Stimulated activated CD8-positive, alpha-beta memory T cell treated with anti-CD3 and anti-CD28 coated beads, Interleukin-4, amount 100 ng/mL, for 1 hour (primary cell): Measurements from ENCODE around the gene CDK11A.
"Not testable (repeated sequence)": the region's sequence is repeated elsewhere in the genome, so short reads cannot be mapped to it uniquely, and the experiment has no call there.

Experiments used
- DNase-seq, 2 donors: peaks; one replicate each; pipeline ENCODE4 v3.0.0-alpha.2; 2020; ENCODE audit warnings: low read depth in 2 of 2, low spot score in 1 of 2

The CDK11A gene

DNA sequence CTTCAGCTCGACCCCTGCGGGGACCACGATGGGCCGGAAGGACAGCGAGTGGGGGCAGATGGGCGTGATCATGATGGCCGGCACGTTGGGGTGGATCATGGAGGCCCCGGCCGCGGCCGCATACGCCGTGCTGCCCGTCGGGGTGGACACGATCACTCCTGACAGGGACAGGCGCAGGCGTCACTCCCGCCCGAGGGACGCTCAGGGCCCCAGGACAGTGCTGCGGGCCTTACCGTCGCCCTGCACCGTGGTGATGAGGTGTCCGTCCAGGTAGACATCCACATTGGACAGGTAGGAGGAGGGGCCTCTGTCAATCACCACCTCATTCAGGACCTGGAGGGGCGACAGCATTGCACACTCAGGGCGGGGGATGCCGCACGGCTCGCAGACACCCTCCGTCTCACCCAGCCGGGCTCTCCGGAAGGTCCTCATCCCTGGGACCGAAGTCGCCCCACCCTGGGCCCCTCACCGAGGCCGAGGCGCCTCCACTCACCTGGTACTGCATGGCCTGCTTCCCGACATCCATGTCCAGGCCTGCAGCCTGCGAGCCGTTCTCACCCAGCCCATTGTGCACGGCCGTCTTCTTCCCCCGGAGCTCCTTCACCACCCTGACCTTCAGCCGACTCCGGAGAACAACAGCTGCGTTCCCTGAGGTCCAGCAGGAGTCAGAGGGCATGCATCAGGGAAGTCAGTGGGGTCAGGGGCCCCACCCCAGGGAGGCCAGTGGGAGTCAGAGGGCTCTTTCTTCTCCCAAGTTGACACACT, 30.1 kb upstream of the CDK11A start:
- DNase-seq, result no peak

DNA sequence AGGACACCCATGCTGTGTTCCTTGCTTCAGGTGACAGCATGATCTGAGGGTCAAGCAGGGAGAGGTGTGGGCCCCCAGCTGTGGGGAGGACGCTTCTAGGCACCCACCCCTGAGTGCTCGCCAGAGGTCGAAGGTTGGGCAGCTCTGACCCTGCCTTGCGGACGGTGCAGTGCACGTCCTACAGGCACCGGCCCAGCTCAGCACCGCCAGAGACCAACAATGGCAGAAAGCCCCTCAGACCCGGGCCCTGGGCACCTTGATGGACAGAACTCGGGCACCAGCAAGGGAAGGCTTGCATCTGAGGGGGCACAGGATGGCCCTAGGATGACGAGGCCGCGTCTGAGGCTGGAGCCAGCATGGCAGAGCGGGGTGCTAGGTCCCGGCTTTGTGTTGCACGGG, 29.4 kb upstream of the CDK11A start:
- no peak for DNase-seq

DNA sequence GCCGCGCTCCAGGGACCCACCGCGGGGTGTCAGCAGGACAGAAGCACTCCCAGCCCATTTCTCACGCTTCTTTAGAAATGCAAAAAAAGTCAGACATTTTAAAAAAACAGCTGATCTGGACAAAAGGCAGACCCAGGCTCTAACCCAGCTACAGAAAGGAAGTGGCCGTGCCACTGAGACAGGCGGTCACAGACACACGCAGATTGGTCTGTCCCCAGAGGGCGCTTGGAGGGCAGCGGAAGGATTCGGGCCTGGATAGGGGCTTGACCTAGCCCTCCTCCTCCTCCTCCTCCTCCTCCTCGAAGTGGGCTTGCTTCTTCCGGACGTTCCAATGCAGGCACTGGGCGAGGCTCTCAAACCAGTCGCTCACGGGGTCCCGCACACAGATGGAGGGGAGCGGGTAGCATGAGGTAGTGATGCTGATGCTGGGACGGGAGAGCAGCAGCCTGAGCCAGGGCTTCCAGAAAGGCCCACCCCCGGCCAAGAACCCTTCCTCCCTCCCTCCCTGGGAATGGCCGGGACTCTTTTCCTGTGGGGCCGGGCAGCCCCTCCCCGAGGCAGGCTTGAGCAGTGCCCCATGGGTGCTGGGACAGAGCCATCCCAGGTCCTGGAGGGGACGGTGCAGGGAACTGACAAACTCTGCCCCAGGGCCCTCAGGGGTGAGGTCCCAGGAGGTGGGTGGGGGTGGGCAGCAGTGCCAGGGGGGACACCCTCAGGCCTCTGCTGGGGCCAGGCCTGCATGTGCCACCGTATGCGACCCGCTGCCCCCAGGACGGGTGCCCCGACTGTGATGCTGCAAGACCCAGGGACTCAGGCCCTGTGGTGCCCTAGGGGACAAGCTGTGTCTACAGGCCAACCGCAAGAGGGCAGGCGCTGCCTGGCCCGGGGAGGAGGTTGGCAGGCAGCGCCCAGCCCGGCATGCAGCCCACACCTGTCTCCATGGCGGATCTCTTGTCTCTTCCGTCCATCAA, 28.8 kb upstream of the CDK11A start:
- no peak for DNase-seq

DNA sequence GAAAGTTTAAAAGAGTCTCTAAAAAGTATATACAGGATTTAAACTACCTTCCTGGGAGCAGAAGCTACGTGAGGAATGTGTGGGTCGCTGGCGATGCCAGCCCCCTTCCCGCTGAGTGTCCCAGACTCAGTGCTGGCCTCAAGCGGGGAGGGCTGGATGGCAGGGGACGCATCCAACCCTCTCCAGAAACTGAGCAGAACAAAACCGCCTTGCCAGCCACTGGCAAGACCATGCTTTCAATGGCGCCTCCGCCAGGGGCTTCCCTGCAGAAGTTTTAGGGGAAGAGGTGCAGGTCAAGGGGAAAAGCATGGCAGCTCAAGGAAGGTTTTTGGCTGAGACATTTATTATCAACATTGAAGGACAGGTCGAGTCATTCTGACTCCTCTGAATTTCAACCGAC, 28.0 kb upstream of the CDK11A start:
- DNase-seq, result no peak

DNA sequence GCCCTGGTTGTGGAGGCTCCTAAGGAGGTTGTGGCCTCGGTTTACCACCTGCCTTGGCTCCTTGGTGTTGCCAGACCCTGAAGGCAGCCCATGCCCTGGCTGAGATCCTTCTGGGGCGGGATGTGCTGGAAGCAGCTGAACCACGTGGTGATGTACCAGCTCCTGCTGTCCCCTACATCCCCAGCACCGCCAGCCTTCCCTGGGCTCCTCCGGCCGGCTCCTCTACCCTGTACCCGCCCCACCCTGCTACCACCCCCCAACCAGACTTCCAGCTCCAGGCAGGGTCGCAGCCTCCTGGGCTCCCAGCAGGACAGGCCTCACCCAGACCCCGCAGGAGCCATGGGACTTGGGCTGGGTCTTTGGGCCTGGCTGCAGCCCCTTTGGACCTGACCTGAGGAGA, 25.8 kb upstream of the CDK11A start:
- DNase-seq, result not testable (repeated sequence)

DNA sequence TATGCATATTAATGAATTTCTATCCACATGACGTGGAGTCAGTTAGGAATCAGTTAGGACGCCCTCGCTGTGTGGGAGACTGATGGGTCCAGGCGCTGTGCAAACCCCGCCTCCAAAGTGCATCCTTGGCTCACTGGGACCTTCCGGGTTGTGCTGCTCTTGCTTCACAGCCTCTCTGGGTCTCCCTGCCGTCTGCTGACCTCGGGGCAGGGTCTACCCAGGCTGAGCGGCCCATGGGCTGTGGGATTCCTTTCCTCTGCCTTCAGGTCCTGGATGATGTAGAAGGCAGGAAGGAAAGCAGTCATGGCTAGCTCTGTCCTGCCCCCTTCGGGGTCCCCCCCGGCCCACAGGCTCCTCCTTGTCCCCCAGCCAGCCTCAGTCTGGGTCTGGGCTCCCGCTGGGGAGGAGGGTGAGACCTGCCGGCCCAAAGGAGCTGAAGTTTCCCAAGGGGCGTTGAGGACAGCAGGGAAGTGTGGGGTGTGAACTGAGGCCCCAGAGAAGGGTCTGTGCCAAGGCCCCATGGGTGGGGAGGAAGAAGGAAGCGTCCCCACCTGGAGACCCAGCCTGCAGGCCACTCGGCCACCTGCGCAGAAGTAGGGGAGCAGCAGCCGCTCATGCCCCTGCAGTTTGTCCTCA, 24.6 kb upstream of the CDK11A start:
- DNase-seq, result no peak

DNA sequence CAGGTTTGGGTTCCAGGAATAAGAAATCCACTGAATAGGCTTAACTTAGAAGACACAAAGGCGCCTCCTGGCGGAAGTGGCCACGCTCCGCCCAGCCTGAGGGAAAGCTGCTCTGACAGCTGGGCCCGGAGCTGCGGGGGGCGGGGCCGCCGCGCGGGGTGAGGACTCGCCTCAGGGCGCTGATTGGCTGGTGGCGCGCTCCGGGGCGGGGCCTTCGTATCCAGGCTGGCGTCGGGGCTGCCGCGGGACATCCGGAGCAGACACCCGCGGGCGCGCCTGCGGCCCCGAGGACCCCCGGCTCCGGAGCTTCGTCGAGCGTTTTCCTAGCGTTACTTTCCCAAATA, 22.4 kb upstream of the CDK11A start:
- DNase-seq, result not testable (repeated sequence)

DNA sequence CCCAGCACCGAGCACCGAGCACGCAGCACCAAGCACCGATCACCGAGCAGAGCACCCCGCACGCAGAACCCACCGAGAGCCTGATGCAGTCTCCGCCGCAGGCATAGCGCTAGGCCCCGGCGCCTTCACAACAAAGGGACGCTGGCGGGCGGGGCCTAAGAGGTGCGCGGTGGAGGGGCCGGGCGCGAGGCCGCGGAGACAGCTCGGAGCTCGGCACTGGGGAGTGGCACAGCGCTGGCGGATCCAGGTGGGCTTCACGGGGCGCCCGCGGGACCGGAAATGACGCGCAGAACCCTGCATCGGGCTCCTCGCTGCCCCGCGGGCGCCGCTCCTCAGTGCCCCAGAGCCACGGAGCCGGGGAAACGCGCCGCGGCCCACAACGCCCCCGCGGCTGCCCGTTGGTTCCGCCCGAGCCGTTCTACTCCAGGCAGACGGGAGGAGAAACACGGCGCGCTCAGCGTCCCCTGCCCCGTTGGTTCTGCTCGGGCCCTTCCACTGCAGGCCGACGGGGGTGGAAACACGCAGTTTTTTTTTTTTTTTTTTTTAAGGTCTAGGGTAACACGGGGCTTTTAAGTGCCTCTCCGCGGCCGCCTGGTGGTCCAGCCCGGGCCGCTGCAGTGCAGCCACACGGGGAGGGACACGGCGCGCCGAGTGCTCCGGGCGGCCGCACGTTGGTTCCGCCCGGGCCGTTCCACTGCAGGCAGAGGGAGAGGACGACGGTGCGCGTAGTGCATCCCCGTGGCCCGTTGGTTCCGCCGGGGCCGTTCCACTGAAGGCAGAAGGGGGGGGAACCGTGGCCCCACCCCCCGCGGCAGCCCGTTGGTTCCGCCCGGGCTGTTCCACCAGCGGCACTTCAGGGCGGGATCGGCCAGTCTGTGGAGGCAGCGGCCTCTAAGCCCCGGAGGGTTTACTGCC, 21.8 kb upstream of the CDK11A start:
- DNase-seq, result peak; percentile 31 to 84

DNA sequence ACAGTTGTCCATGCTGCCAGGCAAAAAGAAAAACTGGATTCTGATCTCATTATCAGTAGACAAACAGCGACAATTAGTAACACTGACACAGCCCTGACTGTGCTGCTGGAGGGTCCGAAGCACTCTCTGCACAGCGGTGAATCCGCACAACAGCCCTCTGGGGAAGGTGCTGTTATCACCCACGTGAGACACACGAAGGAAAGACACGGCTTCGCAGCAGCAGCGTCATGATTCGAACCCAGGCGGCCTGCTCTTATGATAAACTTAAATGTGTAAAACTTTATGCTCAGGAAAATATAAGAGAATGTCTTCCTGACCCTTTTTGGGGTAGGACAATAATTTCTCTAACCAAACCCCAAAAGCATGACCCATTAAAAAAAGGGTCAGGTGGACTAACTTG, 18.4 kb upstream of the CDK11A start:
- not testable (repeated sequence) for DNase-seq

DNA sequence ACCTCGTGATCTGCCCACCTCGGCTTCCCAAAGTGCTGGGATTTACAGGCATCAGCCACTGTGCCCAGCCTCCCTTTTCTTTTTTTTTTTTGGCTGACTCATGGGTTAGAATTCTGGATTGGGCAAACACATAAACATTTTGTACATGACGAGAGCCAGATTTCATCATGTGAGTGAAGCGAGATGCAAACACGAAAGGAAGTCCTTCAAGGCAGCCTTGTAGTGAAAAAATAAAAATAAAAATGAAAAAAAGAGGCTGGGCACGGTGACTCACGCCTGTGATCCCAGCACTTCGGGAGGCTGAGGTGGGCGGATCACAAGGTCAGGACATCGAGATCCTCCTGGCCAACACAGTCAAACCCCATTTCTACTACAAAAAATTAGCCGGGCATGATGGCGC, 16.9 kb upstream of the CDK11A start:
- not testable (repeated sequence) for DNase-seq

DNA sequence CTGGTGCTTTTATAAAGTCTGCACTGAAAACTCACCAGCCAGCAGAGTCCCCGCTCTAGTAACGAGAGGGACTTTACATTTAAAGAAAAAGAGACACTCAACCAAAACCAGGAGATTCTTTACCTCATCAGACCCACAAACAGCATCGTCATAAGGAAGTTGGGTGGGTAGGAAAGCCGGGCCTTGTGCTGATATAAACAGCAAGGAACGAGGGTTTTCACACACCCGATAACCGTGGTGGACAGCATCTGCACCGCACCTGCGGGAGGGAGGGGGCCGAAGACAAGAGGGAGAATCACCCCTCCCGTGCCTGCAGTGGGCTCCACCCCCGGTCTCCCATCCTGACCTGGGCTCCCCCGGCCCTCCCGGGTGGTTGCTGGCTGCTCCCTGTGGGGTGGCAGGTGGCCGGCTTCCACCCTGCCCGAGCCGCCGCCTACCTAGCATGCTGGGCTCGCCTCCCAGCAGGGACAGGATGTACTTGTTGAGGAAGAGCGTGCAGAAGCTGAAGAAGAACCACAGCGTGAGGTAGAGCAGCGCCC, 14.7 kb upstream of the CDK11A start:
- not testable (repeated sequence) for DNase-seq

DNA sequence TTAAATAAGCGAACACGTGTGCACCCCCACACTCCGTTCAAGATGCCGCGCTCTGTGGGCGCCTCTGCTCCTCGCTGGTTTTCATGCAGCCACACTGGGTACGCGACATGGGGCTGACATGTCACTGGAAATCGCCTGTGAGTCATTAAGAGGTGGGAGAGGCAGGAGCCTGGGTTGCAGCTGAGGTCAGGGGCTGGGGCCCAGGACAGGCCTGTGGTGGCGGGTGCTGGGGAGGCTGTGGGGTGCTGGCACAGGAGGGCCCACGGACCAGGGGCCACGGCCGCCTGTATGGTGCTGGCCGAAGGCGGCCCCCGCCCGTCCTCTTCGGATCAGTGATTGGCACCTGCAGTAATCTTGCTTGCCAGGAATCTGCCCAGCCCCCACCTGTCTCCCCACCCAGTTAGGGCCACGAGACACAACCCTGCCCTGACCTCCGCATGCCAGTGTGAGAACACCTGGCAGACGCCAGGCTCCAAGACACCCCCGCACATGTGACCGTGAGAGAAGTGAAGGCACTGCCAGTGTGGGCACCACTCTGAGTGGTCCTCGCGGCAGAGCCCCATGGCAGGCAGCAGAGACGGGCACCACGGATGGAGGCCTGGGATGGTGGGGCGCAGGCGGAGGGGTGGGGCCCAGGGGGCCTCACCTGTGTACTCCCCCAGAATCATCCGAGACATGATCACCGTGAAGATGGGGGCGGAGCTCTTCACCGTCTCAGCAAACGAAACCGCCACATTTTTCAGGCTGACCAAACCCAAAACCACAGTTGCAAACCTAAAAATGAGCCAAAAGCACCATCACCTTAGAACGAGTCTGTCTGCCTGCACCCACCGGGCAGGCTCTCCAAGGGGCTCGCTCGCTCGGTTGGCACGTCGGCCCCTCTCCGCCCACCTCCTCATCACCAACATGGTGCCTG, 13.8 kb upstream of the CDK11A start:
- not testable (repeated sequence) for DNase-seq

DNA sequence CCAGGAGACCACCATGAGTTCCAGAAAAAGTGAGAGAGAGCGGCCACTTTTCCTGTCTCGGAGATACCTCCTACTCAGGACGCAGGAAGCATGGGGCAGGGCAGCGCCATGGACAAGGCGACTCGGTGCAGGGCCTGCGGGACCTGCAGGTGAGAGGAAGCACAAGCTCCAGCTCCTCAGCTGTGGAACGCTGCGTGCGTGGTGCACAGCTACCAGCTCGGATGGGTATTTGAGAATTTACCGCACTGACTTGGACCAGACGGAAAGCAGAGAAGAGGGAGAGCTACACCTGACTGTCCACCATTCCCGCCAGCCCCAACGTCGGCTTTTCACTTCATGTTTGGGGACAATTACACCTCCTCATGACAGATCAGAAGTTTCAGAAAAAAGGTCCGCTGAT, 8.2 kb upstream of the CDK11A start:
- no peak for DNase-seq

DNA sequence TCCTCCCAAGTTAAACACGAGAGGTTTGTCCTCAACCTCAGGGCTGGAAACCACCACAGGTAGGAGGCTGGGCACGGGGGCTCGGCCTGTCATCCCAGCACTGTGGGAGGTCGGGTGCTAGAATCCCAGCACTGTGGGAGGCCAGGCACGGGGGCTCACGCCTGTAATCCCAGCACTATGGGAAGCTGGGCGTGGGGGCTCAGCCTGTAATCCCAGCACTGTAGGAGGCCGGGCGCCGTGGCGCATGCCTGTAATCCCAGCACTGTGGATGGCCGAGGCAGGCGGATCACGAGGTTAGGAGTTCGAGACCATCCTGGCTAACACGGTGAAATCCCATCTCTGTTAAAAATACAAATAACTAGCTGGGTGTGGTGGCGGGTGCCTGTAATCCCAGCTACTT, 6.7 kb upstream of the CDK11A start:
- no peak for DNase-seq

DNA sequence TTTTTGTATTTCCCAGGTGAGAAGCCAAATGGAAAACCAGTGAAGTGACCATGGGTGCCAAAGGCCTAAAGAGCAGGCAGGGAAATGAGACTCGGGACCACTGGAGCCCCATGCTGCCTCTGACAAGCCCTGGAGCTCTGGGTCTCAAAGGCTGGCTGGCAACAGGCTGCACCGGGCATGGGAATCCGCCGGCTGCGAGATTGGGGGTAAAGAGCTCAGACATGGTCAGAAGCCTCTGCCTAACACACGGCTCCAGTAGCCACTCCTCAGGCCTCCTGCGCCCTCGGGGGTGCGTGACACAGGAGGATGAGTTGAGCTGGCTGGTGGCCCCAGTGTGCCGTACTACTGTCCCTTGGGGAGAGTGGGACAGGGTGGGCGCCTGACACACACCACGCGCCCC, 6.1 kb upstream of the CDK11A start:
- DNase-seq, result not testable (repeated sequence)

DNA sequence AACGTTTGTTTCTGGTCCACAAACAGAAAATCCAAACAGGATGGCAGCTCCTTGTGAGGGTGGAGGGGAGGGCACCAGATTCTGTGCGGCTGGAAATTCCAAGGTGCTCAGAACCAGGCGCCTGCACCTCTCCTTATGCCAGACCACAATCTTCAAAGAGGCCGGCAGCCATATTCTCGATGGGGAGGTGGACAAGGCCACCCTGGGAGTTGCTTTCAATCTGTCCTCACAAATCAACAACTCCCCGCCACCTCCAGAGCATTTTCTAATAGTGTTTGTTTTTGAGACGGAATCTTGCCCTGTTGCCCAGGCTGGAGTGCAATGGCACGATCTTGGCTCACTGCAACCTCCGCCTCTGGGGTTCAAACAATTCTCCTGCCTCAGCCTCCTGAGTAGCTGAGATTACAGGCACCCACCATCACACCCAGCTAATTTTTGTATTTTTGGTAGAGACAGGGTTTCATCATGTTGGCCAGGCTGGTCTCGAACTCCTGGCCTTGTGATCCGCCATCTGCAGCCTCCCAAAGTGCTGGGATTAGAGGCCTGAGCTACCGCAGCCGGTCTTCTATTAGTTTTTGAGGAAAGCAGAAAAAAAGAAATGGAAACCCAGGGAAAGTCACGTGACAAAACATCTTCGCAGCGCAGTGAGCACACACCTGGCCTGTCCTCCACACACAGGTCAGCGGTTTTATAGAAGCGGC, 5.1 kb upstream of the CDK11A start:
- DNase-seq, result not testable (repeated sequence)

DNA sequence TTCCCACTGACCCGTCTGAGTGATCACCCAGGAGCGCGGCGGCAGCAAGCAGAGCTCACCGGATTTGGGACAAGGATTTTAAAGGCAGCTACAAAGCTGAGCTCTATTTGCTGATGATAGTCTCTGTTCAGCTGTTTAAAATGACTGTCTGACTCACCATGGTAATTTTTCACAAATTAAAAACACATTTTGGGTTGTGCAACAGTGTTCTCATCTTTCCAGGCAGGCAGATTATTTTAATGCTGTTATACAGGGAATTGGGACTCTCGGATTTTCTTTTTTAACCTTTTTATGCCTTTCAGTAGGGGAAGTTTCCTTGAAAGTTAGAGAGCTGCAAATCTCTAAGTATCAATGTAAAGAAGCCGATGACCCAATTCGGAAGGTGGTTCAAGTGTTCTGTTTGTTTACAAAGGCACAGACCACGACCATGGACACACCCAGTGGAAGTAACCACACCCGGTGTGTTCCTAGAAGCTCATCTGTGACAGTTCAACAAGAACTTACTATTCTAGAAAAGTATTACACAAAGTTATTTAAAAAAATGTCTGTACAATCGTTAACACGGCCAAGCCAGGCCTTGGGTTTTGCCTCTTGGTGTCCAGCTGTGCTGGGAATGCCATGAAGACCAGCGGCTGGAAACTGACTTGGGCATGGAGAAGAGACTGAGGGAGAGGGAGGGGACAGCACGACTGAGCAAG, 4.3 kb upstream of the CDK11A start:
- DNase-seq, result peak in 1 of 2 donors; percentile 13

DNA sequence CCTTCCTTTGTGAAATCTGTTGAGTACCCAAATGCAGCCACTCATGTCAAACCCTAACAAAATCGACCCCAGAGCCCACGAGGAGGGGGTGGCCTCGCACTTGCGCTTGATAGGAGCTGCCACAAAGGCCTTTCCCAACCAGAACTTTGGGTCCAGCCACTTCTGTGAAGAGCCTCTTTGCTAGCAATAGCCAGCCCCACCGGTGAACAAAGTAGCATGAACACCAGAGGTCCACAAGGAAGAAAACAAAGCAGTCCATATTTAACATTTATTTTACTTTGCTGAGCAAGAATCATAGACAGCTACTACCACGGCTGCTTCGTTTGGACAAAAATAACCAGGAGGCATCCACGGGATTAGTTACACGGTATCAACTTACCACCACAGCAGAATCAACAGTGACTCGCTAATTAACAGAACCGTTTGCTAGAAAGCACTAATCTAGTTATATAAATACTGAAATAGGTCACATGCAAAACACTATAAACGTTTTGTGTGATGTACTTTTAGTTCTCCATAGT, 3.0 kb upstream of the CDK11A start:
- not testable (repeated sequence) for DNase-seq
